ENCODE data around the gene COL20A1.

DNA sequence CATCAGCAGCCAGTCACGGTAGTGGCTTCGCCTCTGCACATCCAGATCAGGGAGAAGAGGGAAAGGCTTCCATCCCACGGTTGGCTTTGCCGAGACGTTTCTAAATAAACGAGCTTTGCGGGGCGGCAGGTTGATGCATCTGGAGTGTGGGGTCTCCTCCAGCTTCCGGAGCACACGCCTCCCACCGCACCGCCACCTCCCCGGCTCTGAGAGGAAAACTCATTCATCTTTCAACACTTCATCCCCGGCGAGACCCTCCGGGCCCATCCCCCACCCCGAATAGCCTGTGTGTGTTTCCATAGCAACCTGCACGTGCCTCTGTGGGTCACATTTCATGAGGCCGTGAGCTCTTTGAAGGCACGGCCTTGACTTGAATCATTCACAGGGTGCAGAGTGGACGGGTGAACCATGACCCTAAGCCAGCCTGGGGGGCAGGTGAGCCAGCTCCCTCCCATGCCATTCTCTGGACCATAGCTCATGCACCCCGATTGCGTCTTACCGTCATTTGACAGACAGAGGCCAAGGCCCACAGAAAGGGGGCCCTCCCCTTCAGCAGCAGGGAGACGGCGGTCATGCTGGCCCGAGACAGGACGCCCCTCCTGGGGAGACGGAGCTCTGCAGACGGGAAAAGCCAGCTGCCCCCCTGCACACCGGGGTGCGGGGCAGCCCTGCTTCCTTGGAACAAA, 84.4 kb downstream of the COL20A1 start:
- TF ChIP-seq POLR2A (IDR thresholded peaks at IDR 0.05): no peak
- TF ChIP-seq, protein P1, sequence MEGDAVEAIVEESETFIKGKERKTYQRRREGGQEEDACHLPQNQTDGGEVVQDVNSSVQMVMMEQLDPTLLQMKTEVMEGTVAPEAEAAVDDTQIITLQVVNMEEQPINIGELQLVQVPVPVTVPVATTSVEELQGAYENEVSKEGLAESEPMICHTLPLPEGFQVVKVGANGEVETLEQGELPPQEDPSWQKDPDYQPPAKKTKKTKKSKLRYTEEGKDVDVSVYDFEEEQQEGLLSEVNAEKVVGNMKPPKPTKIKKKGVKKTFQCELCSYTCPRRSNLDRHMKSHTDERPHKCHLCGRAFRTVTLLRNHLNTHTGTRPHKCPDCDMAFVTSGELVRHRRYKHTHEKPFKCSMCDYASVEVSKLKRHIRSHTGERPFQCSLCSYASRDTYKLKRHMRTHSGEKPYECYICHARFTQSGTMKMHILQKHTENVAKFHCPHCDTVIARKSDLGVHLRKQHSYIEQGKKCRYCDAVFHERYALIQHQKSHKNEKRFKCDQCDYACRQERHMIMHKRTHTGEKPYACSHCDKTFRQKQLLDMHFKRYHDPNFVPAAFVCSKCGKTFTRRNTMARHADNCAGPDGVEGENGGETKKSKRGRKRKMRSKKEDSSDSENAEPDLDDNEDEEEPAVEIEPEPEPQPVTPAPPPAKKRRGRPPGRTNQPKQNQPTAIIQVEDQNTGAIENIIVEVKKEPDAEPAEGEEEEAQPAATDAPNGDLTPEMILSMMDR (IDR thresholded peaks at IDR 0.05): no peak

Measured in uterus (tissue), 2 donors.